GM12801 (cell line): ENCODE results near the gene ASPSCR1.

Experiments
- CTCF ChIP-seq: IDR thresholded peaks from one replicate; pipeline ENCODE4 v1.5.1; 2011; ENCODE audit warnings: control low read depth; ENCODE audit not compliant: insufficient read length; ENCODE audit errors: extremely low read depth

ASPSCR1 gene

GRCh38 chr17:81955756-81956544 lies 21.5 kb upstream of the ASPSCR1 start:
- TF ChIP-seq CTCF = no peak

- TF ChIP-seq CTCF = no peak
Observed at GRCh38 chr17:81956607-81957589, 20.5 kb upstream of the ASPSCR1 start.

GRCh38 chr17:81957691-81958432 lies 19.6 kb upstream of the ASPSCR1 start:
- no peak for TF ChIP-seq CTCF

- no peak for TF ChIP-seq CTCF
Observed at GRCh38 chr17:81958633-81959342, 18.6 kb upstream of the ASPSCR1 start.

- no peak for TF ChIP-seq CTCF
Observed at GRCh38 chr17:81959362-81960129, 17.9 kb upstream of the ASPSCR1 start.

GRCh38 chr17:81960130-81960958 lies 17.1 kb upstream of the ASPSCR1 start:
- TF ChIP-seq CTCF = no peak
